H9 (cell line): ENCODE data around the gene DPF3. TPM values are rescaled to one million over a fixed set of nuclear protein-coding genes. Genes with fewer than 3 reads are reported as not detected.

Source experiments
- DNase-seq: peaks from one replicate; pipeline ENCODE4 v3.0.0-alpha.2; 2017
- H2AFZ ChIP-seq: one replicate; pipeline ENCODE4 v1.6.1; 2013; ENCODE audit warnings: mild to moderate bottlenecking, low read length, control low read depth, moderate library complexity
- H2AK5ac ChIP-seq: 2 replicates; pipeline ENCODE4 v1.6.1; 2013; ENCODE audit warnings: low read length, control low read depth, mixed read lengths; ENCODE audit not compliant: insufficient read length
- H2BK120ac ChIP-seq: one replicate; pipeline ENCODE4 v1.6.1; 2013; ENCODE audit warnings: low read depth, mild to moderate bottlenecking, low read length, control low read depth, inconsistent platforms; ENCODE audit not compliant: poor library complexity, severe bottlenecking
- H2BK12ac ChIP-seq: 2 replicates; pipeline ENCODE4 v1.6.1; 2013; ENCODE audit warnings: low read length, control low read depth, mixed read lengths, low read depth; ENCODE audit not compliant: insufficient read length
- H2BK15ac ChIP-seq: 2 replicates; pipeline ENCODE4 v1.6.1; 2013; ENCODE audit warnings: low read depth, low read length, control low read depth
- H2BK20ac ChIP-seq: one replicate; pipeline ENCODE4 v1.6.1; 2013; ENCODE audit warnings: low read depth, mild to moderate bottlenecking, low read length, control low read depth, inconsistent platforms; ENCODE audit not compliant: poor library complexity, severe bottlenecking
- H2BK5ac ChIP-seq: 2 replicates; pipeline ENCODE4 v1.6.1; 2013; ENCODE audit warnings: low read length, control low read depth, mixed read lengths; ENCODE audit not compliant: insufficient read length
- H3K14ac ChIP-seq: 2 replicates; pipeline ENCODE4 v1.6.1; 2013; ENCODE audit warnings: low read length, control low read depth; ENCODE audit not compliant: insufficient read depth
- H3K18ac ChIP-seq: 2 replicates; pipeline ENCODE4 v1.6.1; 2013; ENCODE audit warnings: low read depth, mild to moderate bottlenecking, mixed read lengths, low read length, control low read depth; ENCODE audit not compliant: insufficient read length
- H3K23ac ChIP-seq: 2 replicates; pipeline ENCODE4 v1.6.1; 2013; ENCODE audit warnings: low read length, control low read depth, mixed read lengths, low read depth; ENCODE audit not compliant: insufficient read length
- H3K23me2 ChIP-seq: 2 replicates; pipeline ENCODE4 v1.6.1; 2013; ENCODE audit warnings: low read depth, mild to moderate bottlenecking, mixed read lengths, low read length, control low read depth; ENCODE audit not compliant: insufficient read length, poor library complexity, severe bottlenecking
- H3K27ac ChIP-seq: 2 replicates; pipeline ENCODE4 v1.5.1; 2013; ENCODE audit warnings: low read length, control low read depth, mixed read lengths, low read depth; ENCODE audit not compliant: insufficient read length
- H3K27me3 ChIP-seq: 2 replicates; pipeline ENCODE4 v1.6.1; 2013; ENCODE audit warnings: low read length, control low read depth, inconsistent platforms; ENCODE audit not compliant: insufficient read depth
- H3K4ac ChIP-seq: 2 replicates; pipeline ENCODE4 v1.6.1; 2013; ENCODE audit warnings: low read depth, mild to moderate bottlenecking, control low read depth, inconsistent platforms, low read length, moderate library complexity
- H3K4me1 ChIP-seq: 2 replicates; pipeline ENCODE4 v1.6.1; 2013; ENCODE audit warnings: low read length, control low read depth, inconsistent platforms; ENCODE audit not compliant: insufficient read depth
- H3K4me2 ChIP-seq: 2 replicates; pipeline ENCODE4 v1.6.1; 2013; ENCODE audit warnings: low read length, control low read depth, mixed read lengths; ENCODE audit not compliant: insufficient read length, insufficient read depth
- H3K56ac ChIP-seq: 2 replicates; pipeline ENCODE4 v1.6.1; 2013; ENCODE audit warnings: low read depth, mild to moderate bottlenecking, mixed read lengths, low read length, control low read depth; ENCODE audit not compliant: insufficient read length
- H3K79me1 ChIP-seq: 2 replicates; pipeline ENCODE4 v1.6.1; 2013; ENCODE audit warnings: low read depth, mild to moderate bottlenecking, moderate library complexity, low read length, control low read depth, inconsistent platforms; ENCODE audit not compliant: insufficient read depth, poor library complexity, severe bottlenecking
- H3K79me2 ChIP-seq: 2 replicates; pipeline ENCODE4 v1.6.1; 2013; ENCODE audit warnings: low read length, control low read depth, inconsistent platforms; ENCODE audit not compliant: insufficient read depth
- H3K9ac ChIP-seq: 2 replicates; pipeline ENCODE4 v1.6.1; 2013; ENCODE audit warnings: low read length, control low read depth, mixed read lengths; ENCODE audit not compliant: insufficient read length; ENCODE audit errors: extremely low read depth
- H3K9me3 ChIP-seq: one replicate; pipeline ENCODE4 v1.6.1; 2013; ENCODE audit warnings: low read depth, low read length, inconsistent platforms; ENCODE audit not compliant: control insufficient read depth
- H3T11ph ChIP-seq: one replicate; pipeline ENCODE4 v1.6.1; 2013; ENCODE audit warnings: mild to moderate bottlenecking, low read length, control low read depth, inconsistent platforms
- H4K20me1 ChIP-seq: one replicate; pipeline ENCODE4 v1.6.1; 2013; ENCODE audit not compliant: control insufficient read depth, insufficient read length, insufficient read depth
- H4K5ac ChIP-seq: 2 replicates; pipeline ENCODE4 v1.6.1; 2013; ENCODE audit warnings: low read depth, mild to moderate bottlenecking, mixed read lengths, low read length, control low read depth; ENCODE audit not compliant: insufficient read length
- H4K8ac ChIP-seq: replicated peaks from 2 replicates; pipeline ENCODE4 v1.6.1; 2013; ENCODE audit warnings: low read length, control low read depth, mixed read lengths, low read depth; ENCODE audit not compliant: insufficient read length
- H4K91ac ChIP-seq: 2 replicates; pipeline ENCODE4 v1.6.1; 2013; ENCODE audit warnings: low read depth, mild to moderate bottlenecking, moderate library complexity, mixed read lengths, low read length, control low read depth; ENCODE audit not compliant: insufficient read length
- H3K27ac Mint-ChIP-seq, 3 experiments: 2 replicates in 2 of 3; 3 replicates in 1 of 3; pipeline ENCODE4 v1.8.0; 2020 to 2021; ENCODE audit warnings: mixed read lengths in 3 of 3, mild to moderate bottlenecking in 1 of 3, moderate library complexity in 1 of 3
- H3K27me3 Mint-ChIP-seq: 2 replicates; pipeline ENCODE4 v1.8.0; 2021; ENCODE audit warnings: low read depth, mild to moderate bottlenecking, moderate library complexity, mixed read lengths
- H3K36me3 Mint-ChIP-seq, 3 experiments: 2 replicates in 2 of 3; 3 replicates in 1 of 3; pipeline ENCODE4 v1.8.0; 2020 to 2021; ENCODE audit warnings: low read depth in 3 of 3, mixed read lengths in 3 of 3; ENCODE audit not compliant: insufficient read depth in 1 of 3
- H3K4me1 Mint-ChIP-seq, 2 experiments: 2 replicates each; pipeline ENCODE4 v1.8.0; 2020; ENCODE audit warnings: mixed read lengths in 2 of 2
- H3K4me3 Mint-ChIP-seq, 2 experiments: 2 replicates in 1 of 2; 3 replicates in 1 of 2; pipeline ENCODE4 v1.8.0; 2020 to 2021; ENCODE audit warnings: mild to moderate bottlenecking in 2 of 2, mixed read lengths in 2 of 2, moderate library complexity in 1 of 2
- H3K9me3 Mint-ChIP-seq, 2 experiments: 2 replicates in 1 of 2; 3 replicates in 1 of 2; pipeline ENCODE4 v1.8.0; 2020; ENCODE audit warnings: mild to moderate bottlenecking in 2 of 2, mixed read lengths in 2 of 2, moderate library complexity in 1 of 2
- WGBS: extraction: QIAGEN DNeasy Blood & Tissue Kit; methylation state at CpG from one replicate; pipeline ENCODE4 v1.1.7; 2013; ENCODE audit warnings: missing lambda C conversion rate, low lambda C conversion rate, mixed read lengths; ENCODE audit not compliant: insufficient read length; ENCODE audit errors: extremely low coverage; 5-methylcytosine and 5-hydroxymethylcytosine counted together
- total RNA-seq: library from RNA; stranded (reverse); gene quantifications from 2 replicates; pipeline ENCODE4 v1.2.1, GENCODE V29; 2021
- TF ChIP-seq, protein P1 (sequence below): fragments of 200-600 bp; sonication (generic); conservative IDR thresholded peaks from 3 replicates; pipeline ENCODE4 v1.8.0; 2021; ENCODE audit warnings: antibody characterized with exemption, mild to moderate bottlenecking

DPF3 gene
- total RNA-seq, 1 experiment from 2014 or later, result not detected

DNA sequence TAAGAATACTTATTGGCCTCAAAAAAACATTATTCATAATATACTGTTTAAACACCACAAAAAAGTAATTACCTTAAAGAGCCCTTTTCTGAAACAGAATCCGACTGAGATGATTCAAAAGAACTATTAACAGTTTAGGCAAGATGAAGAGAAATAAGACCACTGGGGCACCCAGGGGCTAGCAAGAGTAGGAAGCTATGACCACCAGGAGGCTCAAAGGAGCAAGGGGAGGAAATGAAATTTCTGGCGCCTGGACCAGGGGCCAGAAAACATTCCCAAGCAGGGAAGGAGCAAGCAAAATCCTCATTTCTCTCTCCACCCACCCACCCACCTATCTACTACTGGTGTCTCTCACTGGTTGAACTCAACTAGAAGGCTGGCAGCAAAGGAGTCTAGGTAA lies 26.1 kb upstream of the DPF3 start:
- Histone ChIP-seq H2BK120ac (no peak overlapping the region), H3K56ac (no peak overlapping the region), H4K8ac (no peak overlapping the region), H4K91ac (no peak overlapping the region), H2BK5ac (no peak overlapping the region), H2AK5ac (no peak overlapping the region), H3K79me2 (no peaks in the 10 kb centered on the region), H3K23me2 (no peaks in the 10 kb centered on the region), H3K4me1 (no peaks in the 10 kb centered on the region), H2BK15ac (no peak overlapping the region), H2AFZ (no peak overlapping the region), H3K4ac (no peak overlapping the region), H3K4me2 (no peak overlapping the region), H3K14ac (no peak overlapping the region), H3T11ph (no peak overlapping the region), H3K18ac (no peak overlapping the region), H3K9ac (no peak overlapping the region), H3K79me1 (no peaks in the 10 kb centered on the region), H2BK12ac (no peak overlapping the region), H3K9me3 (no peaks in the 10 kb centered on the region), H4K5ac (no peak overlapping the region), H3K27ac (no peak overlapping the region), H2BK20ac (no peak overlapping the region), H3K27me3 (no peaks in the 10 kb centered on the region), H3K23ac (no peak overlapping the region), H4K20me1 (no peaks in the 10 kb centered on the region)
- Mint-ChIP-seq H3K4me3 (no peak overlapping the region), H3K27me3 (peaks cover 25% of the 10 kb centered on the region), H3K4me1 (peaks cover 0 to under 1% of the 10 kb centered on the region in 2 experiments; a peak in 2 of 4 replicates), H3K27ac (no peak overlapping the region; a peak in 1 of 7 replicates), H3K9me3 (no peaks in the 10 kb centered on the region), H3K36me3 (no peaks in the 10 kb centered on the region)
- TF ChIP-seq, protein P1, sequence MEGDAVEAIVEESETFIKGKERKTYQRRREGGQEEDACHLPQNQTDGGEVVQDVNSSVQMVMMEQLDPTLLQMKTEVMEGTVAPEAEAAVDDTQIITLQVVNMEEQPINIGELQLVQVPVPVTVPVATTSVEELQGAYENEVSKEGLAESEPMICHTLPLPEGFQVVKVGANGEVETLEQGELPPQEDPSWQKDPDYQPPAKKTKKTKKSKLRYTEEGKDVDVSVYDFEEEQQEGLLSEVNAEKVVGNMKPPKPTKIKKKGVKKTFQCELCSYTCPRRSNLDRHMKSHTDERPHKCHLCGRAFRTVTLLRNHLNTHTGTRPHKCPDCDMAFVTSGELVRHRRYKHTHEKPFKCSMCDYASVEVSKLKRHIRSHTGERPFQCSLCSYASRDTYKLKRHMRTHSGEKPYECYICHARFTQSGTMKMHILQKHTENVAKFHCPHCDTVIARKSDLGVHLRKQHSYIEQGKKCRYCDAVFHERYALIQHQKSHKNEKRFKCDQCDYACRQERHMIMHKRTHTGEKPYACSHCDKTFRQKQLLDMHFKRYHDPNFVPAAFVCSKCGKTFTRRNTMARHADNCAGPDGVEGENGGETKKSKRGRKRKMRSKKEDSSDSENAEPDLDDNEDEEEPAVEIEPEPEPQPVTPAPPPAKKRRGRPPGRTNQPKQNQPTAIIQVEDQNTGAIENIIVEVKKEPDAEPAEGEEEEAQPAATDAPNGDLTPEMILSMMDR, result peak; percentile 63
- WGBS, result no CpG with 5 or more reads among the region's 2 CpGs
- no peak for DNase-seq
